PFSK-1 (cell line): Measurements from ENCODE around the gene AGPAT4.

Experiments used
- FOXP2 ChIP-seq: optimal IDR thresholded peaks from 2 replicates; pipeline ENCODE3; 2011; ENCODE audit warnings: borderline replicate concordance, control low read depth, inconsistent platforms; ENCODE audit not compliant: insufficient read depth; ENCODE audit errors: extremely low read length, extremely low read depth
- POLR2AphosphoS5 ChIP-seq: IDR thresholded peaks from 2 replicates; pipeline ENCODE4 v1.6.1; 2012; ENCODE audit warnings: low read depth, mild to moderate bottlenecking, control low read depth, low read length, moderate library complexity
- SIN3A ChIP-seq: IDR thresholded peaks from 2 replicates; pipeline ENCODE4 v1.6.1; 2012; ENCODE audit warnings: mild to moderate bottlenecking, low read length, moderate library complexity, borderline replicate concordance; ENCODE audit not compliant: insufficient read depth
- TAF1 ChIP-seq: IDR thresholded peaks from 2 replicates; pipeline ENCODE4 v1.6.1; 2012; ENCODE audit warnings: low read length, control low read depth, borderline replicate concordance; ENCODE audit not compliant: insufficient read depth
- TF ChIP-seq, protein P1 (sequence below), 2 experiments: IDR thresholded peaks; 2 replicates each; pipeline versions ENCODE4 v1.6.1 to v1.8.0; 2011 to 2012; ENCODE audit warnings: low read depth in 2 of 2, low read length in 2 of 2, control low read depth in 1 of 2, inconsistent platforms in 1 of 2, mild to moderate bottlenecking in 1 of 2, moderate library complexity in 1 of 2; ENCODE audit not compliant: insufficient read depth in 1 of 2

Gene AGPAT4

DNA sequence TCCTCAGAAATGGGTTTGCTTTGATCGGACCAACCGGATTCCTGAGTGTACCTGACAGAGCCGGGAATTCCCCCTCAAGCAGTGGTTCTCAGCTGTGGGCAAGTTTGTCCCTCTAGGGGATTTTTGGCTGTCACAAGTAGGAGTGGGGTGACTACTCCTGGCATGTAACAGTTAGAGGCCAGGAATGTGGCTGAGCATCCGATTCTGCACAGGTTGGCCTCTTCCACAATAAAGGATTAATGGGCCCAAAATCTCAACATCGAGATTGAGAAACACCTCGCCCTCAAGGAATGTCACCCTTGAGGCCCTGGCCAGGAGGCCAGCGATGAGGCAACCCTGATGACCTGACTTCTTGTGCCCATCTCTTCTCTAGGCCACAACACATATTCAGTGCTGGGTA is 7.9 kb downstream of the AGPAT4 start:
- no peak for TF ChIP-seq POLR2AphosphoS5
- TF ChIP-seq, protein P1, sequence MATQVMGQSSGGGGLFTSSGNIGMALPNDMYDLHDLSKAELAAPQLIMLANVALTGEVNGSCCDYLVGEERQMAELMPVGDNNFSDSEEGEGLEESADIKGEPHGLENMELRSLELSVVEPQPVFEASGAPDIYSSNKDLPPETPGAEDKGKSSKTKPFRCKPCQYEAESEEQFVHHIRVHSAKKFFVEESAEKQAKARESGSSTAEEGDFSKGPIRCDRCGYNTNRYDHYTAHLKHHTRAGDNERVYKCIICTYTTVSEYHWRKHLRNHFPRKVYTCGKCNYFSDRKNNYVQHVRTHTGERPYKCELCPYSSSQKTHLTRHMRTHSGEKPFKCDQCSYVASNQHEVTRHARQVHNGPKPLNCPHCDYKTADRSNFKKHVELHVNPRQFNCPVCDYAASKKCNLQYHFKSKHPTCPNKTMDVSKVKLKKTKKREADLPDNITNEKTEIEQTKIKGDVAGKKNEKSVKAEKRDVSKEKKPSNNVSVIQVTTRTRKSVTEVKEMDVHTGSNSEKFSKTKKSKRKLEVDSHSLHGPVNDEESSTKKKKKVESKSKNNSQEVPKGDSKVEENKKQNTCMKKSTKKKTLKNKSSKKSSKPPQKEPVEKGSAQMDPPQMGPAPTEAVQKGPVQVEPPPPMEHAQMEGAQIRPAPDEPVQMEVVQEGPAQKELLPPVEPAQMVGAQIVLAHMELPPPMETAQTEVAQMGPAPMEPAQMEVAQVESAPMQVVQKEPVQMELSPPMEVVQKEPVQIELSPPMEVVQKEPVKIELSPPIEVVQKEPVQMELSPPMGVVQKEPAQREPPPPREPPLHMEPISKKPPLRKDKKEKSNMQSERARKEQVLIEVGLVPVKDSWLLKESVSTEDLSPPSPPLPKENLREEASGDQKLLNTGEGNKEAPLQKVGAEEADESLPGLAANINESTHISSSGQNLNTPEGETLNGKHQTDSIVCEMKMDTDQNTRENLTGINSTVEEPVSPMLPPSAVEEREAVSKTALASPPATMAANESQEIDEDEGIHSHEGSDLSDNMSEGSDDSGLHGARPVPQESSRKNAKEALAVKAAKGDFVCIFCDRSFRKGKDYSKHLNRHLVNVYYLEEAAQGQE (IDR thresholded peaks at IDR 0.05; ENCODE audit: insufficient read depth in 1 of 2, low read depth in 2 of 2, low read length in 2 of 2) = no peak
- TF ChIP-seq FOXP2 = no peak

DNA sequence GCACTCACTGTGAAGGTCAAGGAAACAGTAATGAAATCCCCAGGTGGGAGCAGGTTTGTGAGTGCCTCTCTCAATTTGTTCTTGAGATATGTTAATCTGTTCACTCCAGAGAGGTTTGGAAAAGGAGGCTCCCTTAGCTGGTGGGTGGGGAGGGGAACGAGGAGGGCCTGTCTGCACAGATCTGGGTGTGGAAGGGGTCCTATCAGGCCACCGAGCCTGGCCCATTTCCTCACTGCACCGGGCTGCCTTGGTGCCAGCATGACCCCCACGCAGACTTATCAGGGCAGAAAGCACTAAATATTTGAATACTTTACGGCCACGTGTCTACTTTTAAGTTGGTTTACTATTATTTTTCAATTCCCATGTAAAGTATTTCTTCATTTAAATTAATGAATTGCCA is 8.3 kb downstream of the AGPAT4 start:
- TF ChIP-seq FOXP2 = no peak
- no peak for TF ChIP-seq POLR2AphosphoS5
- TF ChIP-seq, protein P1 (IDR thresholded peaks at IDR 0.05; ENCODE audit: insufficient read depth in 1 of 2, low read depth in 2 of 2, low read length in 2 of 2) = no peak
- no peak for TF ChIP-seq SIN3A

DNA sequence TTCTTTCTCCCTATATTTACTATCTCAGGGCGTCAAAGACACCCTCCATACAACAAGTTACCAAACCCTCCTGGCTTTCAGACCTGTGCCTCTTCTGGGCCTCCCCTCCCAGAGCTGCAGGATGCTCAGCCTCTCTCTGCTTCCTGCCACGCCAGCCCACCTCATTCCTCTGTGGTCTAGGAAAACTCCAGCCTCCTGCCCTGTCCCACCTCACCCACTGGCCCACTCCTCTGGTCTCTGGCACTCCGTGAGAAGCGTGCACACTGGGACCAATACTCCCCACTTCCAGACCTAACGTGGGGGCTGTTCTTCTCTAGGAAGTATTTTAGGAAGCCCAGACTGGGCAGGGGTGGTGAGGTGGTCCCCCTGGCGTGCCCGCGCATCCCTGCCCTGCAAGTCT is 9.7 kb downstream of the AGPAT4 start:
- TF ChIP-seq SIN3A (no peak), TAF1 (no peak), POLR2AphosphoS5 (no peak), FOXP2 (no peak)
- TF ChIP-seq, protein P1 (IDR thresholded peaks at IDR 0.05; ENCODE audit: insufficient read depth in 1 of 2, low read depth in 2 of 2, low read length in 2 of 2) = no peak

DNA sequence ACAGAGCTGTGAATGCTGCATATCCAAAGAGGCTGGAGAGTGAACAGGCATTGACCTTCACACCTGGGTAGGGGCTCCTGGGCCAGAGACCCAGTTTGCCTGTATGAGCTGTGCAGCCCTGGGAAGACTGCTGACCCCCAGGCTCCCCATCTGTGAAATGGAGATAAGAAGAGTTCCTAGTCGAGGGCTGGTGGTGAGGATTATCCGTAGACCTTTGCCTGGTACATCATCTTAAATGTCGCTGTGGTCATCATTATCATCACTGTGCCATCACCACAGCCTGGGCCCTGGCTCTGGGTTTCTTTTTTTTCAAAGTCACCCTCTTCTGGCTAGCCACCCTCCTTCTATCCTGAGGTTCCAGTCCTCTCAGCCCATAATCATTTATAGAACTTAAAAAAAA is 12.0 kb downstream of the AGPAT4 start:
- TF ChIP-seq, protein P1 (IDR thresholded peaks at IDR 0.05; ENCODE audit: insufficient read depth in 1 of 2, low read depth in 2 of 2, low read length in 2 of 2) = no peak
- no peak for TF ChIP-seq FOXP2
- no peak for TF ChIP-seq SIN3A
- no peak for TF ChIP-seq TAF1
- TF ChIP-seq POLR2AphosphoS5 = no peak

DNA sequence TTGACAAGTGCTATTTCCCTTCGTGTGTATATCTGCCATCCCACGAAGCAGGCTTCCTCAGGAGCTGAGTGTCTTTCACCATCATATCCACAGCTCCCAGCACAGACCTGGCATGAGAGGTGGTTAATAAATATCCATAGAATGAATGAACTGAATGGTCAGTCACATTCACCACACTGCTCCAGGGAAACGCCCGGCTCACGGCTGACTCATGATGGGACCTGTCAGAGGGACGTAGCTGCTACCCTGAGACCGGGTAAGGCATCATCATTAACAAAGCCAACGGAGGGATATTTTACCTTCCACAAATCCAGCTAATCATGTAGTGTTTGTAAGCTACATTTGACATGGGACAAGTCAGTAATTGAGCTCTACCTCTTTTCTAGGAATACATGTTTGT is 12.5 kb downstream of the AGPAT4 start:
- TF ChIP-seq SIN3A (no peak), TAF1 (no peak), POLR2AphosphoS5 (no peak), FOXP2 (no peak)
- TF ChIP-seq, protein P1 (IDR thresholded peaks at IDR 0.05; ENCODE audit: insufficient read depth in 1 of 2, low read depth in 2 of 2, low read length in 2 of 2) = no peak
